GM23248 (cell line): Measurements from ENCODE around the gene C10orf71.

ENCODE experiments used
- EZH2 ChIP-seq: fragments of 200-600 bp; sonication (generic); IDR thresholded peaks from 2 replicates; pipeline ENCODE4 v1.6.1; 2018; ENCODE audit warnings: antibody characterized with exemption, mild to moderate bottlenecking; ENCODE audit not compliant: insufficient read depth, poor library complexity, severe bottlenecking
- EZH2phosphoT487 ChIP-seq: fragments of 200-600 bp; sonication (generic); IDR thresholded peaks from 2 replicates; pipeline ENCODE4 v1.6.1; 2018; ENCODE audit warnings: antibody characterized with exemption, moderate library complexity, mild to moderate bottlenecking, low read depth; ENCODE audit not compliant: insufficient read depth

GRCh38 chr10:49284356-49284755 is 14.6 kb upstream of the C10orf71 start:
- TF ChIP-seq EZH2 (no peak), EZH2phosphoT487 (no peak)
